DND-41 (cell line): ENCODE measurements around the gene TBC1D22A.

Experiments used
- ATAC-seq: fragments of 200-7000 bp; cut with Tn5 transposase; 3 replicates; pipeline ENCODE4 v1.9.1; 2021; ENCODE audit warnings: low read depth; ENCODE audit not compliant: insufficient read depth
- DNase-seq: peaks from one replicate; pipeline ENCODE4 v3.0.0-alpha.2; 2020
- H2AFZ ChIP-seq: 2 replicates; pipeline ENCODE4 v1.6.0; 2012; ENCODE audit warnings: low read depth, low read length
- H3K27ac ChIP-seq: 2 replicates; pipeline ENCODE4 v1.5.1; 2012; ENCODE audit warnings: low read length, inconsistent platforms
- H3K27me3 ChIP-seq: fragments of 200-600 bp; sonication (generic); 2 replicates; pipeline ENCODE4 v1.6.0; 2012; ENCODE audit warnings: low read length, mild to moderate bottlenecking, inconsistent platforms; ENCODE audit not compliant: insufficient read depth, poor library complexity
- H3K36me3 ChIP-seq: 2 replicates; pipeline ENCODE4 v1.5.1; 2012; ENCODE audit warnings: low read length, inconsistent platforms; ENCODE audit not compliant: insufficient read depth
- H3K4me1 ChIP-seq: 2 replicates; pipeline ENCODE4 v1.5.1; 2012; ENCODE audit warnings: mild to moderate bottlenecking, low read length; ENCODE audit not compliant: insufficient read depth
- H3K4me2 ChIP-seq: 2 replicates; pipeline ENCODE4 v1.6.0; 2012; ENCODE audit warnings: mild to moderate bottlenecking, moderate library complexity, low read length, inconsistent platforms; ENCODE audit not compliant: insufficient read depth
- H3K4me3 ChIP-seq, 2 experiments: fragments of 200-600 bp in 1 of 2; shearing (Covaris generic) in 1 of 2; 2 replicates each; pipeline ENCODE4 v1.5.1; 2012 to 2016; ENCODE audit warnings: inconsistent platforms in 2 of 2, low read length in 2 of 2, mild to moderate bottlenecking in 2 of 2, low read depth in 1 of 2, moderate library complexity in 1 of 2
- H3K79me2 ChIP-seq: 2 replicates; pipeline ENCODE4 v1.6.0; 2012; ENCODE audit warnings: low read length, inconsistent platforms; ENCODE audit not compliant: insufficient read depth
- H3K9ac ChIP-seq: 2 replicates; pipeline ENCODE4 v1.6.0; 2012; ENCODE audit warnings: low read depth, mild to moderate bottlenecking, inconsistent platforms, low read length, moderate library complexity
- H3K9me3 ChIP-seq: 2 replicates; pipeline ENCODE4 v1.5.1; 2012; ENCODE audit warnings: low read length, moderate library complexity, mild to moderate bottlenecking, inconsistent platforms; ENCODE audit not compliant: insufficient read depth, severe bottlenecking
- H4K20me1 ChIP-seq: 2 replicates; pipeline ENCODE4 v1.6.0; 2012; ENCODE audit warnings: low read length; ENCODE audit not compliant: insufficient read depth
- CTCF ChIP-seq: IDR thresholded peaks from 2 replicates; pipeline ENCODE4 v1.5.1; 2012; ENCODE audit warnings: borderline replicate concordance, low read length, moderate library complexity, mild to moderate bottlenecking; ENCODE audit not compliant: poor library complexity, severe bottlenecking; ENCODE audit errors: extremely low read depth
- EZH2 ChIP-seq: IDR thresholded peaks from 3 replicates; pipeline ENCODE4 v1.6.1; 2012; ENCODE audit warnings: borderline replicate concordance, low read depth, mild to moderate bottlenecking, moderate library complexity, low read length, inconsistent platforms; ENCODE audit not compliant: severe bottlenecking

TBC1D22A gene

GRCh38 chr22:47132428-47132825 lies 370.0 kb downstream of the TBC1D22A start:
- Histone ChIP-seq H3K4me2 (no peak overlapping the region), H3K79me2 (no peaks in the 10 kb centered on the region), H3K9ac (no peak overlapping the region), H3K4me3 (no peak overlapping the region), H3K36me3 (no peaks in the 10 kb centered on the region), H3K9me3 (no peaks in the 10 kb centered on the region), H2AFZ (no peak overlapping the region), H3K27ac (no peak overlapping the region), H3K27me3 (no peaks in the 10 kb centered on the region), H3K4me1 (no peaks in the 10 kb centered on the region), H4K20me1 (peaks cover 9% of the 10 kb centered on the region; the same call in 1 of the 2 replicates)
- ATAC-seq (no peak), DNase-seq (no peak)
- TF ChIP-seq EZH2, result no peak
- TF ChIP-seq CTCF, result no peak

- Histone ChIP-seq H3K9me3 (no peaks in the 10 kb centered on the region), H2AFZ (no peak overlapping the region), H3K79me2 (no peaks in the 10 kb centered on the region), H3K36me3 (no peaks in the 10 kb centered on the region), H3K9ac (no peak overlapping the region), H3K4me2 (no peak overlapping the region), H3K4me1 (no peaks in the 10 kb centered on the region), H4K20me1 (peaks cover 9% of the 10 kb centered on the region; the same call in 1 of the 2 replicates), H3K27ac (no peak overlapping the region), H3K27me3 (no peaks in the 10 kb centered on the region), H3K4me3 (no peak overlapping the region)
- ATAC-seq, result no peak
- TF ChIP-seq EZH2 (no peak), CTCF (no peak)
- no peak for DNase-seq
These were observed 370.9 kb downstream of the TBC1D22A start for GRCh38 chr22:47133061-47133969.

- DNase-seq (no peak), ATAC-seq (no peak)
- H4K20me1 ChIP-seq, result peaks cover 5% of the 10 kb centered on the region; the same call in 1 of the 2 replicates
- no peak overlapping the region for H3K4me2 ChIP-seq
- no peak overlapping the region for H3K4me3 ChIP-seq
- no peaks in the 10 kb centered on the region for H3K36me3 ChIP-seq
- H2AFZ ChIP-seq, result no peak overlapping the region
- no peak overlapping the region for H3K27ac ChIP-seq
- no peaks in the 10 kb centered on the region for H3K79me2 ChIP-seq
- no peak overlapping the region for H3K9ac ChIP-seq
- TF ChIP-seq EZH2 (no peak), CTCF (no peak)
- no peaks in the 10 kb centered on the region for H3K4me1 ChIP-seq
- H3K27me3 ChIP-seq, result no peaks in the 10 kb centered on the region
- H3K9me3 ChIP-seq, result no peaks in the 10 kb centered on the region
These were observed 371.8 kb downstream of the TBC1D22A start for GRCh38 chr22:47134222-47134621.
